ENCODE measurements around the gene CA12.

DNA sequence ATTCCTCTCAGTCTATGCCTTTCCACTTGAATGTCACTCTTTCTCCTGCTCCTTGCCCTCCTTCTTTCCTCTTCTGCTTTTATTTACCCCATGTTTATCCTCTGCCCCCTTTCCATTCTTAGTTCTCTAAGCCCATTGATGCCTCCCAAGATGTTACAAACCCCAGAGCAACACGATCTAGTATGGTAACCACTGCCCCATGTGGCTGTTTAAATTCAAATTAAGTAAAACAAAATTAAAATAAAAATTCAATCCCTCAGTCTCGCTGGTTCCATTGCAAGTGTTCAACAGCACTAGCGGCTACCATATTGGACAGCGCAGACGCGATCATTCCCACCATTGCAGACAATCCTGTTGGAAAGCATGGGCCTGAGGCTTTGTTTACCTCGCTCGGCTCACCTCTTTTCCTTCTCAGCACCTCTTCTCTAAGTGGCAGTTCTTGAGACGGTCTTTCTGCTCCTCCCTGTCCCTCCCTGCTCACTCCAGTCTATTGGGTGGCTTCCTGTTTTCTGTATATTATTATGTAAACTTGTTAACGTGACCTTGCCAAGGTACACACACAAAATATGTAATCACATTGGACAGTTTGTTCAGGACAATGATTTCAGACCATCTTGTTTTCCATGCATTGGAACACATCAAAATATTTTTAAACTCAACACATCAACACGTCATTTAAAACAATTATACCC, 21.8 kb upstream of the CA12 start:
- TF ChIP-seq, protein P1, sequence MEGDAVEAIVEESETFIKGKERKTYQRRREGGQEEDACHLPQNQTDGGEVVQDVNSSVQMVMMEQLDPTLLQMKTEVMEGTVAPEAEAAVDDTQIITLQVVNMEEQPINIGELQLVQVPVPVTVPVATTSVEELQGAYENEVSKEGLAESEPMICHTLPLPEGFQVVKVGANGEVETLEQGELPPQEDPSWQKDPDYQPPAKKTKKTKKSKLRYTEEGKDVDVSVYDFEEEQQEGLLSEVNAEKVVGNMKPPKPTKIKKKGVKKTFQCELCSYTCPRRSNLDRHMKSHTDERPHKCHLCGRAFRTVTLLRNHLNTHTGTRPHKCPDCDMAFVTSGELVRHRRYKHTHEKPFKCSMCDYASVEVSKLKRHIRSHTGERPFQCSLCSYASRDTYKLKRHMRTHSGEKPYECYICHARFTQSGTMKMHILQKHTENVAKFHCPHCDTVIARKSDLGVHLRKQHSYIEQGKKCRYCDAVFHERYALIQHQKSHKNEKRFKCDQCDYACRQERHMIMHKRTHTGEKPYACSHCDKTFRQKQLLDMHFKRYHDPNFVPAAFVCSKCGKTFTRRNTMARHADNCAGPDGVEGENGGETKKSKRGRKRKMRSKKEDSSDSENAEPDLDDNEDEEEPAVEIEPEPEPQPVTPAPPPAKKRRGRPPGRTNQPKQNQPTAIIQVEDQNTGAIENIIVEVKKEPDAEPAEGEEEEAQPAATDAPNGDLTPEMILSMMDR (IDR thresholded peaks at IDR 0.05): no peak
- TF ChIP-seq POLR2A (IDR thresholded peaks at IDR 0.05): no peak

Data from Peyer's patch (tissue), 4 donors.